H9 (cell line): ENCODE results near the gene LYPLA2. TPM values are rescaled to one million over a fixed set of nuclear protein-coding genes. Genes with fewer than 3 reads are reported as not detected.
"Not testable (repeated sequence)": the region's sequence is repeated elsewhere in the genome, so short reads cannot be mapped to it uniquely, and the experiment has no call there.

ENCODE experiments used
- DNase-seq: peaks from one replicate; pipeline ENCODE4 v3.0.0-alpha.2; 2017
- H2AFZ ChIP-seq: one replicate; pipeline ENCODE4 v1.6.1; 2013; ENCODE audit warnings: mild to moderate bottlenecking, low read length, control low read depth, moderate library complexity
- H2AK5ac ChIP-seq: 2 replicates; pipeline ENCODE4 v1.6.1; 2013; ENCODE audit warnings: low read length, control low read depth, mixed read lengths; ENCODE audit not compliant: insufficient read length
- H2BK120ac ChIP-seq: one replicate; pipeline ENCODE4 v1.6.1; 2013; ENCODE audit warnings: low read depth, mild to moderate bottlenecking, low read length, control low read depth, inconsistent platforms; ENCODE audit not compliant: poor library complexity, severe bottlenecking
- H2BK12ac ChIP-seq: 2 replicates; pipeline ENCODE4 v1.6.1; 2013; ENCODE audit warnings: low read length, control low read depth, mixed read lengths, low read depth; ENCODE audit not compliant: insufficient read length
- H2BK15ac ChIP-seq: 2 replicates; pipeline ENCODE4 v1.6.1; 2013; ENCODE audit warnings: low read depth, low read length, control low read depth
- H2BK20ac ChIP-seq: one replicate; pipeline ENCODE4 v1.6.1; 2013; ENCODE audit warnings: low read depth, mild to moderate bottlenecking, low read length, control low read depth, inconsistent platforms; ENCODE audit not compliant: poor library complexity, severe bottlenecking
- H2BK5ac ChIP-seq: 2 replicates; pipeline ENCODE4 v1.6.1; 2013; ENCODE audit warnings: low read length, control low read depth, mixed read lengths; ENCODE audit not compliant: insufficient read length
- H3K14ac ChIP-seq: 2 replicates; pipeline ENCODE4 v1.6.1; 2013; ENCODE audit warnings: low read length, control low read depth; ENCODE audit not compliant: insufficient read depth
- H3K18ac ChIP-seq: 2 replicates; pipeline ENCODE4 v1.6.1; 2013; ENCODE audit warnings: low read depth, mild to moderate bottlenecking, mixed read lengths, low read length, control low read depth; ENCODE audit not compliant: insufficient read length
- H3K23ac ChIP-seq: 2 replicates; pipeline ENCODE4 v1.6.1; 2013; ENCODE audit warnings: low read length, control low read depth, mixed read lengths, low read depth; ENCODE audit not compliant: insufficient read length
- H3K23me2 ChIP-seq: 2 replicates; pipeline ENCODE4 v1.6.1; 2013; ENCODE audit warnings: low read depth, mild to moderate bottlenecking, mixed read lengths, low read length, control low read depth; ENCODE audit not compliant: insufficient read length, poor library complexity, severe bottlenecking
- H3K27ac ChIP-seq: 2 replicates; pipeline ENCODE4 v1.5.1; 2013; ENCODE audit warnings: low read length, control low read depth, mixed read lengths, low read depth; ENCODE audit not compliant: insufficient read length
- H3K27me3 ChIP-seq: 2 replicates; pipeline ENCODE4 v1.6.1; 2013; ENCODE audit warnings: low read length, control low read depth, inconsistent platforms; ENCODE audit not compliant: insufficient read depth
- H3K4ac ChIP-seq: 2 replicates; pipeline ENCODE4 v1.6.1; 2013; ENCODE audit warnings: low read depth, mild to moderate bottlenecking, control low read depth, inconsistent platforms, low read length, moderate library complexity
- H3K4me1 ChIP-seq: 2 replicates; pipeline ENCODE4 v1.6.1; 2013; ENCODE audit warnings: low read length, control low read depth, inconsistent platforms; ENCODE audit not compliant: insufficient read depth
- H3K4me2 ChIP-seq: 2 replicates; pipeline ENCODE4 v1.6.1; 2013; ENCODE audit warnings: low read length, control low read depth, mixed read lengths; ENCODE audit not compliant: insufficient read length, insufficient read depth
- H3K56ac ChIP-seq: 2 replicates; pipeline ENCODE4 v1.6.1; 2013; ENCODE audit warnings: low read depth, mild to moderate bottlenecking, mixed read lengths, low read length, control low read depth; ENCODE audit not compliant: insufficient read length
- H3K79me1 ChIP-seq: 2 replicates; pipeline ENCODE4 v1.6.1; 2013; ENCODE audit warnings: low read depth, mild to moderate bottlenecking, moderate library complexity, low read length, control low read depth, inconsistent platforms; ENCODE audit not compliant: insufficient read depth, poor library complexity, severe bottlenecking
- H3K79me2 ChIP-seq: 2 replicates; pipeline ENCODE4 v1.6.1; 2013; ENCODE audit warnings: low read length, control low read depth, inconsistent platforms; ENCODE audit not compliant: insufficient read depth
- H3K9ac ChIP-seq: 2 replicates; pipeline ENCODE4 v1.6.1; 2013; ENCODE audit warnings: low read length, control low read depth, mixed read lengths; ENCODE audit not compliant: insufficient read length; ENCODE audit errors: extremely low read depth
- H3K9me3 ChIP-seq: one replicate; pipeline ENCODE4 v1.6.1; 2013; ENCODE audit warnings: low read depth, low read length, inconsistent platforms; ENCODE audit not compliant: control insufficient read depth
- H3T11ph ChIP-seq: one replicate; pipeline ENCODE4 v1.6.1; 2013; ENCODE audit warnings: mild to moderate bottlenecking, low read length, control low read depth, inconsistent platforms
- H4K20me1 ChIP-seq: one replicate; pipeline ENCODE4 v1.6.1; 2013; ENCODE audit not compliant: control insufficient read depth, insufficient read length, insufficient read depth
- H4K5ac ChIP-seq: 2 replicates; pipeline ENCODE4 v1.6.1; 2013; ENCODE audit warnings: low read depth, mild to moderate bottlenecking, mixed read lengths, low read length, control low read depth; ENCODE audit not compliant: insufficient read length
- H4K8ac ChIP-seq: replicated peaks from 2 replicates; pipeline ENCODE4 v1.6.1; 2013; ENCODE audit warnings: low read length, control low read depth, mixed read lengths, low read depth; ENCODE audit not compliant: insufficient read length
- H4K91ac ChIP-seq: 2 replicates; pipeline ENCODE4 v1.6.1; 2013; ENCODE audit warnings: low read depth, mild to moderate bottlenecking, moderate library complexity, mixed read lengths, low read length, control low read depth; ENCODE audit not compliant: insufficient read length
- H3K27ac Mint-ChIP-seq, 3 experiments: 2 replicates in 2 of 3; 3 replicates in 1 of 3; pipeline ENCODE4 v1.8.0; 2020 to 2021; ENCODE audit warnings: mixed read lengths in 3 of 3, mild to moderate bottlenecking in 1 of 3, moderate library complexity in 1 of 3
- H3K27me3 Mint-ChIP-seq: 2 replicates; pipeline ENCODE4 v1.8.0; 2021; ENCODE audit warnings: low read depth, mild to moderate bottlenecking, moderate library complexity, mixed read lengths
- H3K36me3 Mint-ChIP-seq, 3 experiments: 2 replicates in 2 of 3; 3 replicates in 1 of 3; pipeline ENCODE4 v1.8.0; 2020 to 2021; ENCODE audit warnings: low read depth in 3 of 3, mixed read lengths in 3 of 3; ENCODE audit not compliant: insufficient read depth in 1 of 3
- H3K4me1 Mint-ChIP-seq, 2 experiments: 2 replicates each; pipeline ENCODE4 v1.8.0; 2020; ENCODE audit warnings: mixed read lengths in 2 of 2
- H3K4me3 Mint-ChIP-seq, 2 experiments: 2 replicates in 1 of 2; 3 replicates in 1 of 2; pipeline ENCODE4 v1.8.0; 2020 to 2021; ENCODE audit warnings: mild to moderate bottlenecking in 2 of 2, mixed read lengths in 2 of 2, moderate library complexity in 1 of 2
- H3K9me3 Mint-ChIP-seq, 2 experiments: 2 replicates in 1 of 2; 3 replicates in 1 of 2; pipeline ENCODE4 v1.8.0; 2020; ENCODE audit warnings: mild to moderate bottlenecking in 2 of 2, mixed read lengths in 2 of 2, moderate library complexity in 1 of 2
- WGBS: extraction: QIAGEN DNeasy Blood & Tissue Kit; methylation state at CpG from one replicate; pipeline ENCODE4 v1.1.7; 2013; ENCODE audit warnings: missing lambda C conversion rate, low lambda C conversion rate, mixed read lengths; ENCODE audit not compliant: insufficient read length; ENCODE audit errors: extremely low coverage; 5-methylcytosine and 5-hydroxymethylcytosine counted together
- total RNA-seq: library from RNA; stranded (reverse); gene quantifications from 2 replicates; pipeline ENCODE4 v1.2.1, GENCODE V29; 2021
- TF ChIP-seq, protein P1 (sequence below): fragments of 200-600 bp; sonication (generic); conservative IDR thresholded peaks from 3 replicates; pipeline ENCODE4 v1.8.0; 2021; ENCODE audit warnings: antibody characterized with exemption, mild to moderate bottlenecking

The LYPLA2 gene
- total RNA-seq, 1 experiment from 2014 or later: 118 TPM

DNA sequence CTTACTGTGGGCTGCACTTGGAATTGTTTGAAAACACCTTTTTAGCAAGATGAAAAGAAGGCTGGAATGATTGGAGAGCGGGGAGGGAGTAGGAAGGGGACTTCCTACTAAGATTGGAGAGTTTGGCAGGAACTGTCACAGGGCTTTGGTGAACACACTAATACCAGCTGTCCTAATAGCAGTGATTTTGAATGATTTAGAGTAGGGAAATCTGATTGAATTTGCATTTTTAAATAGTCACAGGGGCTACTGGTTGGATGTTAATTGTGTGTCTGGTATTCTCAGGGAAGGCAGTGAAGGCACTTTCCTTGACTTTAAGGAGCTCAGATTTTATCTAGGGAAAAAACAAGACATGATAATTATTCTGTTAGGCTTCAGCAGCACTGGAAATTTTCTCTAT is 36.8 kb downstream of the LYPLA2 start:
- Histone ChIP-seq H3K18ac (no peak overlapping the region), H3K27me3 (no peaks in the 10 kb centered on the region), H4K8ac (no peak overlapping the region), H3K79me2 (no peaks in the 10 kb centered on the region), H3K27ac (no peak overlapping the region), H3K9ac (no peak overlapping the region), H3K14ac (no peak overlapping the region), H2AFZ (no peak overlapping the region), H3T11ph (no peak overlapping the region), H2BK120ac (no peak overlapping the region), H3K4me2 (no peak overlapping the region), H3K4me1 (no peaks in the 10 kb centered on the region), H3K4ac (no peak overlapping the region), H3K23me2 (peaks cover 3% of the 10 kb centered on the region), H2BK12ac (no peak overlapping the region), H4K5ac (no peak overlapping the region), H4K91ac (no peak overlapping the region), H2BK15ac (no peak overlapping the region), H2AK5ac (no peak overlapping the region), H3K9me3 (no peaks in the 10 kb centered on the region), H2BK5ac (no peak overlapping the region), H2BK20ac (no peak overlapping the region), H3K56ac (no peak overlapping the region), H4K20me1 (no peaks in the 10 kb centered on the region), H3K79me1 (no peaks in the 10 kb centered on the region), H3K23ac (no peak overlapping the region)
- H3K4me1 Mint-ChIP-seq: peaks cover 18 to 21% of the 10 kb centered on the region in 2 experiments
- H3K36me3 Mint-ChIP-seq: no peaks in the 10 kb centered on the region; a peak in 1 of 7 replicates
- WGBS: no CpG with 5 or more reads among the region's 1 CpG
- TF ChIP-seq, protein P1, sequence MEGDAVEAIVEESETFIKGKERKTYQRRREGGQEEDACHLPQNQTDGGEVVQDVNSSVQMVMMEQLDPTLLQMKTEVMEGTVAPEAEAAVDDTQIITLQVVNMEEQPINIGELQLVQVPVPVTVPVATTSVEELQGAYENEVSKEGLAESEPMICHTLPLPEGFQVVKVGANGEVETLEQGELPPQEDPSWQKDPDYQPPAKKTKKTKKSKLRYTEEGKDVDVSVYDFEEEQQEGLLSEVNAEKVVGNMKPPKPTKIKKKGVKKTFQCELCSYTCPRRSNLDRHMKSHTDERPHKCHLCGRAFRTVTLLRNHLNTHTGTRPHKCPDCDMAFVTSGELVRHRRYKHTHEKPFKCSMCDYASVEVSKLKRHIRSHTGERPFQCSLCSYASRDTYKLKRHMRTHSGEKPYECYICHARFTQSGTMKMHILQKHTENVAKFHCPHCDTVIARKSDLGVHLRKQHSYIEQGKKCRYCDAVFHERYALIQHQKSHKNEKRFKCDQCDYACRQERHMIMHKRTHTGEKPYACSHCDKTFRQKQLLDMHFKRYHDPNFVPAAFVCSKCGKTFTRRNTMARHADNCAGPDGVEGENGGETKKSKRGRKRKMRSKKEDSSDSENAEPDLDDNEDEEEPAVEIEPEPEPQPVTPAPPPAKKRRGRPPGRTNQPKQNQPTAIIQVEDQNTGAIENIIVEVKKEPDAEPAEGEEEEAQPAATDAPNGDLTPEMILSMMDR: no peak
- H3K27ac Mint-ChIP-seq: no peak overlapping the region
- H3K4me3 Mint-ChIP-seq: no peak overlapping the region
- no peak for DNase-seq
- no peaks in the 10 kb centered on the region; the same call in 1 of the 2 replicates for H3K27me3 Mint-ChIP-seq
- no peaks in the 10 kb centered on the region for H3K9me3 Mint-ChIP-seq

DNA sequence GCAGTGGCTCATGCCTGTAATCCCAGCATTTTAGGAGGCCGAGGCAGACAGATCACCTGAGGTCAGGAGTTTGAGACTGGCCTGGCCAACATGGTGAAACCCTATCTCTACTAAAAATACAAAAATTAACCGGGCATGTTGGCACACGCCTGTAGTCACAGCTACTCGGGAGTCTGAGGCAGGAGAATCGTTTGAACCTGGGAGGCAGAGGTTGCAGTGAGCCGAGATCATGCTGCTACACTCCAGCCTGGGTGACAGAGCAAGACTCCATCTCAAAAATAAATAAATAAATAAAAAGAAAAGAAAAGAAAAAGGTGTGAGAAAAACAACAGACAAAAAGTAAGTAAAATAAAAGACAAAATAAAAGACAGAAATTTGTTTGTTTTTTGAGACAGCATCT is 43.2 kb downstream of the LYPLA2 start:
- not testable (repeated sequence) for H3K4me1 ChIP-seq, H3K18ac ChIP-seq, H2BK15ac ChIP-seq, H3K9ac ChIP-seq, H3K4ac ChIP-seq, H3K56ac ChIP-seq, H3K9me3 Mint-ChIP-seq, H2AK5ac ChIP-seq, H3K79me1 ChIP-seq, H3K14ac ChIP-seq, H3K4me3 Mint-ChIP-seq, H3K27ac ChIP-seq, H3K9me3 ChIP-seq, H3K36me3 Mint-ChIP-seq, H2BK120ac ChIP-seq, H2BK5ac ChIP-seq, H3K23me2 ChIP-seq, DNase-seq, H2BK12ac ChIP-seq, H4K20me1 ChIP-seq, H3K4me2 ChIP-seq, H4K91ac ChIP-seq, H3T11ph ChIP-seq, H2BK20ac ChIP-seq, H4K8ac ChIP-seq, H3K27me3 ChIP-seq, H4K5ac ChIP-seq, H2AFZ ChIP-seq, H3K23ac ChIP-seq, H3K27ac Mint-ChIP-seq, H3K79me2 ChIP-seq
- Mint-ChIP-seq H3K4me1 (peaks cover 12 to 15% of the 10 kb centered on the region in 2 experiments), H3K27me3 (peaks cover 14% of the 10 kb centered on the region)
- no CpG with 5 or more reads among the region's 6 CpGs for WGBS
